Esophagus muscularis mucosa (tissue), 4 donors: ENCODE data around the gene JMJD7. TPM values are rescaled to one million over a fixed set of nuclear protein-coding genes. Genes with fewer than 3 reads are reported as not detected.

Source experiments
- DNase-seq: peaks from one replicate; pipeline ENCODE4 v3.0.0-alpha.2; 2017; ENCODE audit errors: extremely low spot score
- H3K27ac ChIP-seq, 4 donors: fragments of 200-600 bp; sonication (generic); replicated peaks in 1 of 4; 1 replicate in 3 of 4; 2 replicates in 1 of 4; pipeline ENCODE4 v1.5.1; 2016 to 2019; ENCODE audit warnings: mild to moderate bottlenecking in 1 of 4
- H3K27me3 ChIP-seq, 4 donors: fragments of 200-600 bp; sonication (generic); one replicate each; pipeline versions ENCODE4 v1.5.1 to v1.6.0; 2016 to 2019
- H3K36me3 ChIP-seq, 4 donors: fragments of 200-600 bp; sonication (generic); one replicate each; pipeline ENCODE4 v1.5.1; 2016 to 2019
- H3K4me1 ChIP-seq, 4 donors: fragments of 200-600 bp; sonication (generic); one replicate each; pipeline ENCODE4 v1.5.1; 2016 to 2019
- H3K4me3 ChIP-seq, 4 donors: fragments of 200-600 bp; sonication (generic); 1 replicate in 2 of 4; 2 replicates in 2 of 4; pipeline ENCODE4 v1.5.1; 2016 to 2019; ENCODE audit warnings: mild to moderate bottlenecking in 4 of 4, moderate library complexity in 1 of 4
- H3K9me3 ChIP-seq, 4 donors: fragments of 200-600 bp; sonication (generic); 1 replicate in 3 of 4; 2 replicates in 1 of 4; pipeline ENCODE4 v1.5.1; 2016 to 2019
- EP300 ChIP-seq: sonication (generic); formaldehyde crosslinking; IDR thresholded peaks from one replicate; pipeline ENCODE4 v1.6.1; 2017; ENCODE audit warnings: antibody characterized with exemption
- POLR2A ChIP-seq: fragments of 450-650 bp; IDR thresholded peaks from one replicate; pipeline ENCODE4 v1.6.1; 2017; ENCODE audit warnings: antibody characterized with exemption, moderate library complexity, mild to moderate bottlenecking, low read depth
- POLR2AphosphoS5 ChIP-seq, 2 donors: sonication (generic); formaldehyde crosslinking; IDR thresholded peaks; one replicate each; pipeline ENCODE4 v1.6.1; 2017; ENCODE audit warnings: antibody characterized with exemption in 2 of 2
- WGBS: methylation state at CpG from one replicate; pipeline ENCODE4 v1.1.5; 2018; 5-methylcytosine and 5-hydroxymethylcytosine counted together
- intact Hi-C: fragments of 100-400 bp; cut with DNase I; formaldehyde crosslinking; loops from one replicate; pipeline ENCODE4 v1.15.1; 2023
- total RNA-seq, 4 donors: library from RNA; depleted of rRNA; stranded (reverse); fragments of >200 nt; gene quantifications; one replicate each; pipeline versions ENCODE4 v1.1.0 to v1.2.1, GENCODE V29; 2016
- TF ChIP-seq, protein P1 (sequence below), 3 experiments: fragments of 200-600 bp in 2 of 3; fragments of 450-650 bp in 1 of 3; sonication (generic) in 2 of 3; IDR thresholded peaks; one replicate each; pipeline ENCODE4 v1.5.1; 2017 to 2019; ENCODE audit warnings: antibody characterized with exemption in 3 of 3, mild to moderate bottlenecking in 2 of 3, moderate library complexity in 1 of 3

The JMJD7 gene
- total RNA-seq, 4 donors from 2014 or later: 6.2 to 9.6 (median 7.5) TPM

DNA sequence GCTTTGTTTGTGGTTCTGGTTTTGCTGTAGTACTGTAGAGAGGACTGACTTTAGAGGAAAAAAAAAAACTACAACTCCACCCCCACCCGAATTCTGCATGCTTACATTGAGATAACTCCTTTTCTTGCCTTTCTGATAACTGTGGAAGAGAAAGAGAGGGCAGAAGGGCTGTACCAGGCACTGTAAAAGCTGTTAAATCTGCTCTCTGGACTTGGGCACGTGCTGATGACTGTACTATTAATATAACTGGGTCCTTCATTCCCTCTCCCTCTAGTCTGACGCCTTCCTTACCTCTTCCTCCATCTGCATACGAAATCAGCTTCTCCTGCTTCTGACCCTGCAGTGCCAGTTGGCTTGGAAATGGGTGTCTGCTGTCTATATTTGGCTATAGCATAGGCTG is 38.7 kb upstream of the JMJD7 start:
- TF ChIP-seq POLR2AphosphoS5 (IDR thresholded peaks at IDR 0.05): no peak
- no peak for TF ChIP-seq POLR2A
- TF ChIP-seq, protein P1, sequence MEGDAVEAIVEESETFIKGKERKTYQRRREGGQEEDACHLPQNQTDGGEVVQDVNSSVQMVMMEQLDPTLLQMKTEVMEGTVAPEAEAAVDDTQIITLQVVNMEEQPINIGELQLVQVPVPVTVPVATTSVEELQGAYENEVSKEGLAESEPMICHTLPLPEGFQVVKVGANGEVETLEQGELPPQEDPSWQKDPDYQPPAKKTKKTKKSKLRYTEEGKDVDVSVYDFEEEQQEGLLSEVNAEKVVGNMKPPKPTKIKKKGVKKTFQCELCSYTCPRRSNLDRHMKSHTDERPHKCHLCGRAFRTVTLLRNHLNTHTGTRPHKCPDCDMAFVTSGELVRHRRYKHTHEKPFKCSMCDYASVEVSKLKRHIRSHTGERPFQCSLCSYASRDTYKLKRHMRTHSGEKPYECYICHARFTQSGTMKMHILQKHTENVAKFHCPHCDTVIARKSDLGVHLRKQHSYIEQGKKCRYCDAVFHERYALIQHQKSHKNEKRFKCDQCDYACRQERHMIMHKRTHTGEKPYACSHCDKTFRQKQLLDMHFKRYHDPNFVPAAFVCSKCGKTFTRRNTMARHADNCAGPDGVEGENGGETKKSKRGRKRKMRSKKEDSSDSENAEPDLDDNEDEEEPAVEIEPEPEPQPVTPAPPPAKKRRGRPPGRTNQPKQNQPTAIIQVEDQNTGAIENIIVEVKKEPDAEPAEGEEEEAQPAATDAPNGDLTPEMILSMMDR (IDR thresholded peaks at IDR 0.05): no peak
- Histone ChIP-seq H3K27me3 (no peaks in the 10 kb centered on the region), H3K27ac (peak overlapping the region; percentile 60 to 73 (median 66)), H3K36me3 (no peaks in the 10 kb centered on the region), H3K9me3 (no peaks in the 10 kb centered on the region), H3K4me1 (peaks cover 46 to 70% (median 53%) of the 10 kb centered on the region in 4 donors), H3K4me3 (no peak overlapping the region)
- WGBS: 53% methylated on average over 4 of the region's 4 CpGs
- no peak for DNase-seq
- intact Hi-C loops: no loop called here

DNA sequence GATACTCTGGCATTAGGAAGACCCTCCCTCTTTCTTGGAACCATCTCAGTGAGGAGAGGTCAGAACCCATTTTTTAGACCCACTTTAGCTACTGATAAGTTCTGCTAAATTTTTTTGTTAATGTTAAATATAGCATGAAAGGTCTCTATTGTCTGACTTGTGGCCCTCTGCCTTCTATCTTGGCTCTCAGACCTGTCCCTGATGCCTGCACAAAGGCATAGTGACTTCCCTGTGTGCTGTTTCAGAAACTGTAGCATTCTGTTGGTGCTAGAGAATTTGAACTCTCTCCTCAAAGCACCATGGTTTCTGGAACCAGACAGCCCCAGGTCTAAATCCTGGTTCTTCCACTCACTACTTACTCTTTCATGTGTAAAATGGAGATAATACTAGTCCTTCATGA is 38.2 kb upstream of the JMJD7 start:
- H3K4me1 ChIP-seq: peaks cover 46 to 71% (median 53%) of the 10 kb centered on the region in 4 donors

DNA sequence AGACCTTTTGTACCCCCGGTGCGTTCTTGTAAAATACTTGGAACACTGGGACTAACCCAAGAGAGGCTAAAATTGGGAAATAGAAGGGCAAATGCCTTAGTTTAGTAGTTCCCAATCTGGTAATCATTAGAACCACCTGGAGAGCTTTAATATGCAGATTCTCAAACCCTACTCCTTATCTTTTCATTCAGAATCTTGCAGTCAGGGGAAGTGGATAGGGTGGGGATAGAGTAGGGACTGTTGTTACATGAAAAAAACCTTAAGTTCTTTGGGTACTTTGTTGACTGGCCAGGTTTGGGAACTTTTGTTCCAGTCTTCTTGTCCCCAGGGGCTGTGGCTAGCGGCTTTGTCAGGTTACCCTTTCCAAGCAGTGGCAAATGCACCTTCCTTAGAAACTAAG is 37.7 kb upstream of the JMJD7 start:
- no peak for DNase-seq
- peak overlapping the region; percentile 60 to 73 (median 66) for H3K27ac ChIP-seq
- WGBS: 96% methylated on average over 3 of the region's 3 CpGs
- intact Hi-C loops: no loop called here
- no peaks in the 10 kb centered on the region for H3K27me3 ChIP-seq
- H3K36me3 ChIP-seq: no peaks in the 10 kb centered on the region
- no peaks in the 10 kb centered on the region for H3K9me3 ChIP-seq
- H3K4me1 ChIP-seq: peaks cover 46 to 76% (median 54%) of the 10 kb centered on the region in 4 donors
- H3K4me3 ChIP-seq: no peak overlapping the region
- no peak for TF ChIP-seq POLR2AphosphoS5 (IDR thresholded peaks at IDR 0.05)
- TF ChIP-seq, protein P1 (IDR thresholded peaks at IDR 0.05): no peak
- TF ChIP-seq POLR2A: no peak
- no peak for TF ChIP-seq EP300

More for the DNA sequence above, 38.2 kb upstream of the JMJD7 start:
- Histone ChIP-seq H3K27ac (peak overlapping the region; percentile 60 to 73 (median 66)), H3K9me3 (no peaks in the 10 kb centered on the region), H3K27me3 (no peaks in the 10 kb centered on the region), H3K4me3 (no peak overlapping the region), H3K36me3 (no peaks in the 10 kb centered on the region)
- no peak for DNase-seq
- TF ChIP-seq, protein P1 (IDR thresholded peaks at IDR 0.05): no peak
- TF ChIP-seq POLR2A (no peak), POLR2AphosphoS5 (IDR thresholded peaks at IDR 0.05) (no peak)
- intact Hi-C loops: no loop called here

DNA sequence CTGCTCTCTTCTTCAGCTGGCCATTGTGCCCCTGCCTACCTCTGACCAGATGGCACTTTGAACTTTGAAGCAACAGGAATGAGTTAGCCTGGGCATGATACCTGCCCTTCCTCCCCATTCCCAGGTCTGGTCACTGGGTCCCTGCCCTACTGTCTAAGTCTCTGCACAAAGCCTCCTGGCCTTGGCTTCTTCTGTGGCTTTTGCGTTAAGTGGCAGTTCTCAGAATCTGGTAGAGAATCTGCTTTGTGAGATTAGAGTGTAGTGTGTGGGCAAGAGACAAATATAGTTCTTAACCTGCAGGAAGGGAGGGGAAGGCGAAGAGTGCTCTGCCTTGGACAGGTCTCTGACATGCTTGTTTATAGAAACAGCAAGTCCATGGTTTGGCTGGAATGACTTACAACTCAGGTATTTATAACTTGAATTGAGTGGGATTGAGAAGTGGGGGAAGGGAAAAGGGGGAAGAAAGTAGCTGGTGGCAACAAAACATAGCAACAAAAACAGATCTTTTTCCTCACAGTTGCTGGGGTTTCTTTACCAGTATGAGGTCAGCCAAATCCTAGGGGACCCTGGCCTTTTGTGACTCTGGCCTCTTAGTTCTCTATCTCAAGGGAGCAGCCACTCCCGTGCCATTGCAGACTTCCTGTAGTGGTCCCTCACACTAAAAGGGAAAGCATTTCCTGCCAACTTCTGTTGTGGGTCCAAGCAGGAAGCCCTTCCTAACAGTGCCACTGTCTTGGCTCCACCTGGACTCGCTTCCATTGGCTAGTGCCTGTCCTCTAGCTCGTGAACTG is 36.9 kb upstream of the JMJD7 start:
- intact Hi-C loops: no loop called here
- 43% methylated on average over 5 of the region's 5 CpGs for WGBS
- Histone ChIP-seq H3K27ac (peak overlapping the region; percentile 60 to 73 (median 66)), H3K9me3 (no peaks in the 10 kb centered on the region), H3K27me3 (no peaks in the 10 kb centered on the region), H3K4me3 (no peak overlapping the region), H3K4me1 (peaks cover 50 to 84% (median 61%) of the 10 kb centered on the region in 4 donors), H3K36me3 (no peaks in the 10 kb centered on the region)
- peak in 1 of 2 donors; percentile 13 for TF ChIP-seq POLR2AphosphoS5 (IDR thresholded peaks at IDR 0.05)
- TF ChIP-seq, protein P1 (IDR thresholded peaks at IDR 0.05): no peak
- DNase-seq: no peak
